ENCODE data around the gene RIBC2. TPM values are rescaled to one million over a fixed set of nuclear protein-coding genes. Genes with fewer than 3 reads are reported as not detected.

The RIBC2 gene
- total and polyA plus RNA-seq, 9 of the 15 experiments (the other 6 are each of a cell fraction or from before 2014, with no cell fraction given): not detected

- 0 out of 2 replicates have a peak, but pooled peaks cover 4% of the 10 kb centered on the region for H4K20me1 ChIP-seq (replicated peaks; ENCODE audit: control insufficient read depth, insufficient read depth, low read length)
- in situ Hi-C loops (cut with MboI): no loop called here
Observed at GRCh38 chr22:45428391-45429385, 15.2 kb downstream of the RIBC2 start.

More at GRCh38 chr22:45428391-45429385, 15.2 kb downstream of the RIBC2 start:
- FAIRE-seq (no peak), DNase-seq (ENCODE audit: extremely low read depth in 1 of 4, low spot score in 3 of 4) (no peak), ATAC-seq (no peak)
- ChIA-PET POLR2A (interaction anchor here (0.7 kb wide), 1 partner anchor 9 kb away, joined by 3 read pairs; no protein-coding TSS in a partner anchor), CTCF (ENCODE audit: low intra/inter-chr PET ratio) (no interaction called here)
- 0% methylated on average over 10 of the region's 19 CpGs for WGBS (ENCODE audit: insufficient coverage, low coverage, missing lambda C conversion rate)
- H3K9me1 ChIP-seq (ENCODE audit: control insufficient read depth, insufficient read depth, low read length): no peaks in the 10 kb centered on the region
- H2AFZ ChIP-seq (ENCODE audit: low read depth, low read length): no peak overlapping the region
- BruUV-seq (replicated peaks): no TSS peak
- no peak overlapping the region for H3K4me3 ChIP-seq
- H3K27ac ChIP-seq (ENCODE audit: extremely low read depth, low read depth, low read length): no peak overlapping the region
- H3K79me2 ChIP-seq (ENCODE audit: control insufficient read depth, insufficient read depth, low read length): no peaks in the 10 kb centered on the region
- no peak for TF ChIP-seq ETV5 (CRISPR knock-in tag; IDR thresholded peaks at IDR 0.05; ENCODE audit: low read depth)
- TF ChIP-seq ZMIZ1 (IDR thresholded peaks at IDR 0.05; ENCODE audit: low read depth in 2 of 2, low read length in 2 of 2): no peak
- TF ChIP-seq SMAD2 (IDR thresholded peaks at IDR 0.05; ENCODE audit: low read depth, low read length): no peak
- TF ChIP-seq HDAC6 (IDR thresholded peaks at IDR 0.05; ENCODE audit: low read depth, low read length): no peak
- no peak for TF ChIP-seq ZBTB12 (CRISPR knock-in tag; IDR thresholded peaks at IDR 0.05)
- no peak for TF ChIP-seq ZNF609 (CRISPR knock-in tag; IDR thresholded peaks at IDR 0.05; ENCODE audit: borderline replicate concordance)
- no peak for TF ChIP-seq ZNF184 (CRISPR knock-in tag; IDR thresholded peaks at IDR 0.05)
- no peak for TF ChIP-seq TCF7L2 (IDR thresholded peaks at IDR 0.05; ENCODE audit: low read depth, low read length)
- no peak for TF ChIP-seq POLR2AphosphoS5 (IDR thresholded peaks at IDR 0.05; ENCODE audit: control insufficient read depth, insufficient read depth, low read depth, low read length)
- TF ChIP-seq HMG20A (CRISPR knock-in tag; conservative IDR thresholded peaks at IDR 0.05): no peak
- no peak for TF ChIP-seq ZFPM2 (CRISPR knock-in tag; IDR thresholded peaks at IDR 0.05)
- no peaks in the 10 kb centered on the region for H3K4me1 ChIP-seq (replicated peaks in 1 of 2; ENCODE audit: control insufficient read depth in 2 of 2, insufficient read depth in 2 of 2, low read length in 2 of 2)
- peaks cover 9 to 52% of the 10 kb centered on the region in 2 experiments; a peak in 4 of 5 replicates for H3K27me3 ChIP-seq (ENCODE audit: control insufficient read depth in 2 of 2, insufficient read depth in 2 of 2, low read length in 2 of 2)
- intact Hi-C loops (cut with micrococcal nuclease): no loop called here
- H3K9me3 ChIP-seq (replicated peaks; ENCODE audit: control insufficient read depth, insufficient read depth, low read depth, low read length): no peaks in the 10 kb centered on the region
- H3K36me3 ChIP-seq (ENCODE audit: control insufficient read depth, insufficient read depth, low read length): no peaks in the 10 kb centered on the region
- no peak overlapping the region for H3K9ac ChIP-seq (ENCODE audit: insufficient read depth in 1 of 2, low read depth in 2 of 2, low read length in 2 of 2)
- H3K4me2 ChIP-seq (ENCODE audit: insufficient read depth, low read length): no peak overlapping the region
